GM06990 (cell line): ENCODE measurements around the gene MAP1B.
A peak's percentile ranks its signal among the peaks of the same experiment; 100 is the strongest.

ENCODE experiments used
- DNase-seq: peaks from one replicate; pipeline ENCODE4 v3.0.0-alpha.2; 2011; ENCODE audit not compliant: insufficient read length; ENCODE audit errors: extremely low read depth
- H3K27me3 ChIP-seq: replicated peaks from 2 replicates; pipeline ENCODE4 v1.6.0; 2011; ENCODE audit warnings: low read length; ENCODE audit not compliant: control insufficient read depth, insufficient read depth
- H3K36me3 ChIP-seq: 2 replicates; pipeline ENCODE4 v1.5.1; 2011; ENCODE audit warnings: low read length; ENCODE audit not compliant: control insufficient read depth, insufficient read depth
- H3K4me3 ChIP-seq: replicated peaks from 2 replicates; pipeline ENCODE4 v1.5.1; 2011; ENCODE audit warnings: low read depth, mild to moderate bottlenecking, control low read depth, low read length
- TF ChIP-seq, protein P1 (sequence below): IDR thresholded peaks from 2 replicates; pipeline ENCODE4 v1.5.1; 2011; ENCODE audit warnings: low read length, control low read depth, mild to moderate bottlenecking, inconsistent platforms; ENCODE audit not compliant: insufficient read depth, poor library complexity, severe bottlenecking

Gene MAP1B

DNA sequence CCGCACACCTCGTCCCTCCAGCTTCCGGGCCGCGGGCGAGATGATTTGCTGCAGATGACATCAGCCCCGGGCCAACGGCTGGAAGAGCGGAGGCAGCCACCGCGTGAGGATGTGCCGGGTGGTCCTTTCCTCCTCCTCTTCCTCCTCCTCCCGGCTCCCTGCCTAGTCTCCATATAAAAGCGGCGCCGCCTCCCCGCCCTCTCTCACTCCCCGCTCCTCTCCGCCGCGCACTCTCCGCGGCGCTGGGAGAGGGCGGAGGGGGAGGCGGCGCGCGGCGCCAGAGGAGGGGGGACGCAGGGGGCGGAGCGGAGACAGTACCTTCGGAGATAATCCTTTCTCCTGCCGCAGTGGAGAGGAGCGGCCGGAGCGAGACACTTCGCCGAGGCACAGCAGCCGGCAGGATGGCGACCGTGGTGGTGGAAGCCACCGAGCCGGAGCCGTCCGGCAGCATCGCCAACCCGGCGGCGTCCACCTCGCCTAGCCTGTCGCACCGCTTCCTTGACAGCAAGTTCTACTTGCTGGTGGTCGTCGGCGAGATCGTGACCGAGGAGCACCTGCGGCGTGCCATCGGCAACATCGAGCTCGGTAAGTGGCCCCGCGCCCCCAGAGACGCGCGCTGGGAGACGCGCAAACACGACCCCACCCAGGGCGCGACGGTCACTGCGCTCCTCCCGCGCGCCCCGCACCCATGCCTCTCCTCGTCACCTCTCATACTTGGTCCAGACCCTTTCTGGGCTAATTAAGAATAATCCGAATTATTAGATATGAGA is at the start of gene MAP1B:
TSS of gene MAP1B (plus strand) at position 345 of the 770 bp plus-strand sequence. CDS start at position 402, 57 bp downstream.
- Histone ChIP-seq H3K27me3 (no peaks in the 10 kb centered on the region; the same call in none of the 2 replicates), H3K36me3 (no peaks in the 10 kb centered on the region), H3K4me3 (peak within 1 kb of the TSS; percentile 63)
- TF ChIP-seq, protein P1, sequence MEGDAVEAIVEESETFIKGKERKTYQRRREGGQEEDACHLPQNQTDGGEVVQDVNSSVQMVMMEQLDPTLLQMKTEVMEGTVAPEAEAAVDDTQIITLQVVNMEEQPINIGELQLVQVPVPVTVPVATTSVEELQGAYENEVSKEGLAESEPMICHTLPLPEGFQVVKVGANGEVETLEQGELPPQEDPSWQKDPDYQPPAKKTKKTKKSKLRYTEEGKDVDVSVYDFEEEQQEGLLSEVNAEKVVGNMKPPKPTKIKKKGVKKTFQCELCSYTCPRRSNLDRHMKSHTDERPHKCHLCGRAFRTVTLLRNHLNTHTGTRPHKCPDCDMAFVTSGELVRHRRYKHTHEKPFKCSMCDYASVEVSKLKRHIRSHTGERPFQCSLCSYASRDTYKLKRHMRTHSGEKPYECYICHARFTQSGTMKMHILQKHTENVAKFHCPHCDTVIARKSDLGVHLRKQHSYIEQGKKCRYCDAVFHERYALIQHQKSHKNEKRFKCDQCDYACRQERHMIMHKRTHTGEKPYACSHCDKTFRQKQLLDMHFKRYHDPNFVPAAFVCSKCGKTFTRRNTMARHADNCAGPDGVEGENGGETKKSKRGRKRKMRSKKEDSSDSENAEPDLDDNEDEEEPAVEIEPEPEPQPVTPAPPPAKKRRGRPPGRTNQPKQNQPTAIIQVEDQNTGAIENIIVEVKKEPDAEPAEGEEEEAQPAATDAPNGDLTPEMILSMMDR, result no peak
- peak; percentile 8 for DNase-seq

DNA sequence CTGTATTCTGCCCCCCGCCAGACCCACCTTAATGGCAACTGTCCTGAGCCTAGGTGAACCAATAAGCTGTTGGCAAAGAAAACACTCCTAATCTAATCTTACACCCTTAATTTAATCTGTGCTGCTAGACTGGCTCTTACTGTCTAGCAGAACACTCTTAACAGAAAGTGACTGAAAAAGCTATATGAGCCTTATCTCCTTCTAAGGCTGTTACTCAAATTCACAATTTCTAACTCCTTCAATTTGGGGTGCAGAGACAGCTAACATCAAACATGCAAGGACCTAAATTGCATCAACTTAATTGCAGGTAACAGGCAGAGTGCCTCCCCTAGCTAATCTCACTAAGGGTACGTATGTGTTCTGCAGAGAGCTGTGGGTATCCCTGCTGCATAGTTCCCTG is 49.5 kb upstream of the MAP1B start:
- TF ChIP-seq, protein P1, result no peak
- H3K4me3 ChIP-seq, result no peak overlapping the region
- DNase-seq, result no peak
- no peaks in the 10 kb centered on the region; the same call in 1 of the 2 replicates for H3K27me3 ChIP-seq
- no peaks in the 10 kb centered on the region for H3K36me3 ChIP-seq

DNA sequence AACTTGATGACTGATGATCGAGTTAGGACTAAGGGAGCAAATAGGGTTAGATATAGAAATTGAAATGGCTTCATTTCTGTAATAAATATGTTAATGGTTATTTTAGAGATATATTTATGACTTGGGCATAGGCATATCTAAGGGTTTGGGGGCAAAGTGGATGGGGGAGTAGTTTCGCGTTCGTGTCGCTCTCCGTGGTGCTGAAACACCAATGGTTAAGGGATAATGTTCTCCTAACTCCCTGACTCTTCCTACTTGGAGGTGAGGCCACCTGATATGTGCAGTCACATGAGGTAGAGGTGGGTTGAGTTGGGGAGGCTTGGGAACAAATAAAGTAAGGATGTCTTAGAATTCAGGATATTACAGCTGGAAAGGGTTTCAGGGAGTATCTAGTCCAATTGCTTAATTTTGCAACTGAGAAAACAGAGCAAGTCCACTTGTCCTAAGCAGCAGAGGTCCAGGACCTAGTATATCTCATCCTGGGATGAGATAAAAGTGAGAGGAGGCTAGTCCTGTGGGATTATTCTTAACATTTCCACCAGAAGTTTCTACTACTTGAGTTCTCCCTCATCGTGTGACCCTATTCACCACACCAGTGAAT is 44.0 kb upstream of the MAP1B start:
- DNase-seq, result no peak
- H3K36me3 ChIP-seq, result no peaks in the 10 kb centered on the region
- no peak overlapping the region for H3K4me3 ChIP-seq
- TF ChIP-seq, protein P1, result no peak
- no peaks in the 10 kb centered on the region; the same call in 1 of the 2 replicates for H3K27me3 ChIP-seq

DNA sequence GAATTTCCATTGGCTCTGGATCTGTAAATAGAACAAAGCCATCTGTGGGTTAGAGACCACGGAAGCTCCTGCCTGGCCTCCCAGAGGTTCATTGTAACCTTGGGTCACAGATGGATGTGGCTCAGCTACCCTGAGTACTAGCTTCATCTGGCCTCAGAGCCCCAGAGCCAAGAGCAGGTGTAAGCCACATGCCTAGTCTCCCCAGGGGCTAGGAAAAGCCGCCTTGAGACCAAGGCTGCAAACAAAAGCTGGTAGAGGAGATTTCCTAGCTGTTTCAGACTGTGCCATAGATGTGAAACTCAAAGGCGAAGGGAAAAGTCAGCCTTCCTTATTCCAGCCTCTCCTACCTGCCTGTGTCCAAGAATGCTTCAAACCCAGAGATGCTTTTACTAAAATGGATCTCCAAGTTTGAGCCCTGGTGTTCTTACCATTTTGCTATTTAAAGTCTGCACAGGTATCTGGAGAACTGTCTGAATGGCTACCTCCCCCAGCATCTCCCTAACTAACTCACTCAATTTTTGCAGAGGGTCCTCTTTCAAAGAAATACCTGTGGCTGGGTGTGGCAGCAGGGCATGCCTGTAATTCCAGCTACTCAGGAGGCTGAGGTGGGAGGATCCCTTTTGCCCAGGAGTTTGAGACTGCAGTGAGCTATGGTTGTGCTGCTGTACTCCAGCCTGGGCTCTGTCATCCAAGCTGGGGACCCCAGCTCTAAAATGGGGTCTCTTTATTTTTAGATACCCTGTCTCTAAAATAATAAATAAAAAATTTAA is 42.3 kb upstream of the MAP1B start:
- DNase-seq, result no peak

DNA sequence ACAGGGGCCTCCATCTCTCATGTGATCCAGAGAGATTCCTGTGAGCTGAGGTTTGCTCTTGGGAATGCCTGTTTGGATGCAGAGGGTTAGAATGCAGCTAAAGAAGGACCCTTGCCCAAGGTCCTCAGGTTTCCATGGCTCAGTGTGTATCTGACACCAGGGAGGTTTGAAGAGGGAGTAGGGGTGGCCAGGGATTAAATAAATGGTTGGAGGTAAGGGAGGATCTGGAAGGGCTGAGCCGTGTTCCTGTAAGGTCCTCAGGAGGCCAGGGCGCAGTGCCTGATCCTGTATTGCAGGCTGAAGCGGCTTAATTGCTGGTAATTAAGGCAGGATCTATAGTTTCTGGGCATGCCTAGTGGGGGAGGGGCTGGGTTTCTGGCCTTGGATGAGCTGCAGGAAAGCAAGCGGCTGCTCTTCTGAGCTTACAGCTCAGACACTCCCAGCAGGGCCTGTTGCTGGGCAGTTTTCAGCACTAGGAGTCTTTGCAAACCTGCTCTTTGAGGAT is 41.5 kb upstream of the MAP1B start:
- no peak overlapping the region for H3K4me3 ChIP-seq
- no peaks in the 10 kb centered on the region for H3K27me3 ChIP-seq
- DNase-seq, result no peak
- no peaks in the 10 kb centered on the region for H3K36me3 ChIP-seq
- TF ChIP-seq, protein P1, result no peak

More for the DNA sequence above, 42.3 kb upstream of the MAP1B start:
- TF ChIP-seq, protein P1, result no peak
- no peaks in the 10 kb centered on the region for H3K27me3 ChIP-seq
- no peak overlapping the region for H3K4me3 ChIP-seq
- H3K36me3 ChIP-seq, result no peaks in the 10 kb centered on the region
